Measurements from ENCODE around the gene UTP11. TPM values are rescaled to one million over a fixed set of nuclear protein-coding genes. Genes with fewer than 3 reads are reported as not detected.

The UTP11 gene
- total RNA-seq, 1 experiment from 2014 or later = 47.5 TPM

GRCh38 chr1:38044221-38045215, 32.0 kb downstream of the UTP11 start:
- no peak for DNase-seq (ENCODE audit: extremely low read depth, low read depth)

- no peak for DNase-seq (ENCODE audit: extremely low read depth, low read depth)
Observed at GRCh38 chr1:38045401-38046332, 33.1 kb downstream of the UTP11 start.

DNA sequence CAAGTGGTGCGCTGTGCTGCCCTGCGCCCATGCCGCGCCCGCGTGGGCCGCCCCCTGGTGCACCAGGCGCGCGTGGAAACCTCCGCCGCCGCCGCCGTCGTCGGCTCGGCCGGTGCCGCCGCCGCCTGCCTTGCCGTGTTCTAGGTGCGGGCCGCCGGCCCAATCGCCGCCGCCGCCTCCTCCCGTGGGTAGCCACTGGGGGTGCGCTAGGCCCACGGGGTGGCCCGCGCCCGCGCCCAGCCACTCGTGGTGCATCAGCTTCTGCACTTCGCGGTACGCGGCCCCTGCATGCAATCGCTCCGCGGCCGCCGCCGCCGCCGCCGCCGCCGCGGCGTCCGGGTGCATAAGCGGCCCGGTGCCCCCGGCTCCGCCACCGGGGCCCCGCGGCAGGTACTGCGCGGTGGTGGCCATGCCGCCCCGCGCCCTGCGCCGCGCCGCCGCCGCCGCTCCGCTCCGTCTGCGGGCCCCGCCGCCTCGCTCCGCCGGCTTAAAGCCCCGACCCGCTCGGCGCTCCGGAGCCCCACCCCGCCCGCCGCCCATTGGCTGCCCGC, 33.9 kb downstream of the UTP11 start, which contains the start of gene POU3F1:
Gene POU3F1, minus strand, starts transcription at position 461 of the 551 bp plus-strand sequence. Its CDS starts 50 bp downstream, at position 411.
- no peak for DNase-seq (ENCODE audit: extremely low read depth, low read depth)

- peak; percentile 50 for DNase-seq (ENCODE audit: extremely low read depth, low read depth)
Observed at GRCh38 chr1:38046884-38047602, 34.5 kb downstream of the UTP11 start.

- no peak for DNase-seq (ENCODE audit: extremely low read depth, low read depth)
Observed at GRCh38 chr1:38047603-38048141, 35.1 kb downstream of the UTP11 start.

DNA sequence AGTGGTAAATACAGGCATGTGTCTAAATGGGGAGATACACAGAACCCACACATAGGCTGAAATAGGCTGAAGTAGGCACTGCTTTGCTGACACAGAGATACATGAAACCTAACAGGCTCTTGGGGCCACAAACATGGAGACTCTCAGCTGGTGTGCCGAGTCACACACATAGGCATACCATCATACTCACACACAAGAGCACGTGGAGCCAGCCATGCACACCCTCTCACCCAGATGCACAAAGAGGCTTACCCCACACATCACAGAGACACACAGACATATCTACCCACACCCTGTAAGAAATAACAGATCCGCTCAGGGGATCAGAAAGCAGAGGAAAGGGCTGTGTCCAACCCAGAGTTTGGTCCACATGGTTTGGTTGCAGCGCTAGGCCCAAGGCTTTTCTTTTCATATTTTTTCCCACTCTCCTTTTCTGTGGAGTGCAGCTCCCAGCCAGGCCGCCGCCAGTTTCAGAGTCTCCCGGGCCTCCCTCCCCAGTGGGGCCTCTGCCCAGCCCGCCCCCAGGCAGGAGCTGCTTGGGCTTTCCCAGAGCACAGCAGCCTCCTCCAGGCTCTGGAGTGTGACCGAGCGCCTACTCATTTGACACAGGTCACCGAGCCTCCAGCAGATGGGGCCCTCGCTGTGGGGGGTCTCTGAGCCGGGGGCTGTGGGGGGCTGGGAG, 38.0 kb downstream of the UTP11 start:
- DNase-seq (ENCODE audit: extremely low read depth, low read depth) = no peak

GRCh38 chr1:38051079-38051543, 38.6 kb downstream of the UTP11 start:
- no peak for DNase-seq (ENCODE audit: extremely low read depth, low read depth)

- no peak for DNase-seq (ENCODE audit: extremely low read depth, low read depth)
Observed at GRCh38 chr1:38052750-38053415, 40.3 kb downstream of the UTP11 start.

DNA sequence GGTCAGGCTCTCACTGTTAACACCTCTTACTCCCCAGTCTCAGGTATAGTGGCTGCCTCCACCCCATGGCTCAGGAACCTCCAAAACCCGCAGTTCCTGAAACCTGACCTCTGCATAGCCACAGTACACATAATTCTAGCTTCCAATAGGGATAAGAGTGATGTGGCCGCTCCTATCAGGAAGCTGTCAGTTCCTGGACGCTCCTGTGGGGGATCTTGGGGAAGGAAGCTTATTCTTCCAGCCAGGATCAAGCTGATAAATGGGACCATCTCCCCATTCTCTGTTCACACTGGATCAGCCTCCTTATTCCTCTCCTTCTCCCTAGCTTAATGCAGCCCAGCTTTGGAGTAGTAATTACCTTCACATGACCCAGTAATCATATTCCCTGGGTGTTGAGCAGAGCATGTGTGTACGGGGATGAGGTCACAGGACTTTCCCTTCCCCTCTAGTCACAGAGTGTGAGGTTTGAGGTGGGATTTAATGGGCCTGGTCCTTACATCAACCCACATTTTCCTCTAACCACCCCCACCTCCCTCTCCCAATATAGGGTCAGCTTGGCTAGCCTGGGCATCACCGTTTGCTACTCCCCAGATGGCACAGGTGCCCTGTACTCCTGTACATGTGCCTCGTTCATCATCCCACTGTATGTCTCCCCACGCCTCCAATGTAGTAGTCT, 41.0 kb downstream of the UTP11 start:
- DNase-seq (ENCODE audit: extremely low read depth, low read depth) = no peak

- DNase-seq (ENCODE audit: extremely low read depth, low read depth) = no peak
Observed at GRCh38 chr1:38055398-38055797, 42.9 kb downstream of the UTP11 start.

GRCh38 chr1:38055965-38056364, 43.4 kb downstream of the UTP11 start:
- no peak for DNase-seq (ENCODE audit: extremely low read depth, low read depth)

DNA sequence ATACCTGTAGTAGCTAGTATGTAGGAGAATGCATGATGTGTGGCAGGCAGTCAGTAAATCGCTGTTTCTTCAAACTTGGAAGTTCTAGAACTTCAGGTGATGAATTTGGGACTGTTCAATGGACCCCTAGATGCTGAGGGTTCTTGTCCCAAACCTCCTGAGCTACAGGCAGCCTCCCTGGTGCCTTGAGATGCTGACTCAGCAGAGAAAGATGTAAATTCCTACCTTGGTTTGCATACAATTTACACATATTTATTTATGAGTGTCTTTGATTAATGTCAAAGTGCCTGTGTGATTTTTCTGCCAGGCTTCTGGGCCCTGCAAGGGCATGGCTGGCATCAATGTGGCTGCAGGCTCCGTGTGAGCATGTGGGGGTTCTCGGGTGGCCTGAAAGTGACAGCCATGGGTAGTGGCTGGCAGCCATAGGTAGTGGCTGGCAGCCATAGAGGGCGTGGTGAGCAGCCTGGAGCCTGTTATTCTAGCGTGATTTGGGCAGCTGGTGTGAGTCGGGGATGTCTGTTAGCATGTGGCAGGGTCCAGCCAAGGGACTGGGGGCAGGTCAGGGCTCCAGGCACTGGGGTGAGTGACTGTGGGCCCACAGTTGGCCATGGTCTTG, 47.2 kb downstream of the UTP11 start:
- no peak for DNase-seq (ENCODE audit: extremely low read depth, low read depth)

DNA sequence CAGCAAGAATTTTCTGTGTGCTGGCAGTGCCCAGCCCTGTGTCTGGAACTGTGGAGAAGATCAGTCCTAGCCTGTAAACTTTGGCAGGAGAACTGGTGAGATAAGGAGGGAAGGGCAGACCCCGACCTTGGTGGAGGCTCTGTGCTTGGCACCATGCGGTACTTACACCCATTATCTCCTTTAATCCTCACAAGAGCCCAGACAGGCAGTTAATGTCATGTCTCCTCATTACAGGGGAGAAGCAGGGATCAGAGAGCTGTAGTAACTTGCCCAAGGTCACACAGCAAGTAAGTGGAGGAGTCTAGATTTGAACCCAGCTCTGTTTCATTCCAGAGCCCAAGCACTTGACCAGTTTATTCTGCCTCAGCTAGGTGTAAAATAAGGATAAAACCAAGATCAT, 48.0 kb downstream of the UTP11 start:
- no peak for DNase-seq (ENCODE audit: extremely low read depth, low read depth)

GRCh38 chr1:38061290-38061689, 48.8 kb downstream of the UTP11 start:
- DNase-seq (ENCODE audit: extremely low read depth, low read depth) = no peak

DNA sequence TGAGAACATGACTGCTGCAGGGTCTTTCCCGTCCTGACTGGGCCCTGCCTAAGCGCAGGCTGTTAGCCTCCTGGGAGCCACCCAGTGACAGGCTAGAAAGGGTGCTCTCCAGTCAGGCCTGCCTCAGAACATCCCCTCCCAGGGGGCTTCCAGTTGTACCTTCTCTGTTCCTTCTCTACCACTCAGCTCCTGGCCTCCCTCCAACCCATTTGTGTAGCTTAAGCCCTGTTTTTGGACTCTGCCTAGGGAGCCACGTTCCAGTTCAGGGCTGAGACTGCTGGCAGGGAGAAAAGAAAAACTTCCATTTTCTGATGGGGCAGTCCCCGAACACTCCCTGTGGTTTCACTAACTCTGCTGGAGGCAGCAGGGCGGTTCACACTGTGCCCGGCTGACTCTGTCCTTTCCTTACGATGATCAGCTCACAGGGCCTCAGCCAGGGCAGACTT, 49.4 kb downstream of the UTP11 start:
- DNase-seq (ENCODE audit: extremely low read depth, low read depth) = no peak

- DNase-seq (ENCODE audit: extremely low read depth, low read depth) = no peak
Observed at GRCh38 chr1:38062361-38063288, 50.1 kb downstream of the UTP11 start.

All from NCI-H460 (cell line).